DOHH2 (cell line): ENCODE results near the gene P2RY11.

Experiments
- CTCF ChIP-seq: fragments of 200-600 bp; sonication (generic); IDR thresholded peaks from one replicate; pipeline ENCODE4 v1.5.1; 2014; ENCODE audit warnings: antibody characterized with exemption, mild to moderate bottlenecking, low read depth, low read length; ENCODE audit not compliant: poor library complexity, severe bottlenecking
- EZH2phosphoT487 ChIP-seq: fragments of 200-600 bp; sonication (generic); IDR thresholded peaks from 2 replicates; pipeline ENCODE4 v1.6.1; 2017; ENCODE audit warnings: borderline replicate concordance, mild to moderate bottlenecking, antibody characterized with exemption, low read length, moderate library complexity, mixed read lengths

- TF ChIP-seq CTCF (no peak), EZH2phosphoT487 (no peak)
Measured at GRCh38 chr19:10111405-10111811, at the start of gene P2RY11.
